Measurements from ENCODE around the gene FAT2.

Gene FAT2

GRCh38 chr5:151555760-151556576 is 35.2 kb downstream of the FAT2 start:
- no peak for DNase-seq (ENCODE audit: low read depth, low spot score)

GRCh38 chr5:151553695-151554094 is 37.4 kb downstream of the FAT2 start:
- no peak for DNase-seq (ENCODE audit: low read depth, low spot score)

- no peak for DNase-seq (ENCODE audit: low read depth, low spot score)
These were observed 37.9 kb downstream of the FAT2 start for GRCh38 chr5:151553130-151553670.

- DNase-seq (ENCODE audit: low read depth, low spot score) = no peak
These were observed 39.1 kb downstream of the FAT2 start for GRCh38 chr5:151551985-151552384.

- DNase-seq (ENCODE audit: low read depth, low spot score) = no peak
These were observed 41.0 kb downstream of the FAT2 start for GRCh38 chr5:151550146-151550545.

- no peak for DNase-seq (ENCODE audit: low read depth, low spot score)
These were observed 41.4 kb downstream of the FAT2 start for GRCh38 chr5:151549713-151550112.

- no peak for DNase-seq (ENCODE audit: low read depth, low spot score)
These were observed 43.8 kb downstream of the FAT2 start for GRCh38 chr5:151547364-151547763.

- DNase-seq (ENCODE audit: low read depth, low spot score) = no peak
These were observed 49.6 kb downstream of the FAT2 start for GRCh38 chr5:151541571-151541970.

Data from smooth muscle cell of the brain vasculature (primary cell).